ENCODE measurements around the gene SORBS1.

DNA sequence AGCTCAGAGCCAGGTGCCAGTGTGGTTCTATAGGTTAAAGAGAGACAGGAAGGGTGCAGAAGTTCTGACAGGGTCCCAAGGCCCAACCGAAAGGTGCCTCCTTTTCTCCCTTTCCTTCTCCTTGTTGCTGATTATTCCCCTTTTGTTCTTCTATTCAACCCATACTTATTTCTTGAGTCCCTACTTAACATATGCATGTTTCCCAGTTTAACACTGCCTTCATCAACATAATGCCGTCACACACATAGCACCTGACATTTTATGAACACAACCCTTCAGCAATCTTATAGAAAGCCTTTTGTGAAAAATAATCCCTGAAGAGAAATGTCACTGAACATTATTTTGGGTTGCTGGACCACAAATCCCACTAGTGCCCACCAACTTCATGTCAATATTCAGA lies 39.1 kb downstream of the SORBS1 start:
- TF ChIP-seq, protein P1, sequence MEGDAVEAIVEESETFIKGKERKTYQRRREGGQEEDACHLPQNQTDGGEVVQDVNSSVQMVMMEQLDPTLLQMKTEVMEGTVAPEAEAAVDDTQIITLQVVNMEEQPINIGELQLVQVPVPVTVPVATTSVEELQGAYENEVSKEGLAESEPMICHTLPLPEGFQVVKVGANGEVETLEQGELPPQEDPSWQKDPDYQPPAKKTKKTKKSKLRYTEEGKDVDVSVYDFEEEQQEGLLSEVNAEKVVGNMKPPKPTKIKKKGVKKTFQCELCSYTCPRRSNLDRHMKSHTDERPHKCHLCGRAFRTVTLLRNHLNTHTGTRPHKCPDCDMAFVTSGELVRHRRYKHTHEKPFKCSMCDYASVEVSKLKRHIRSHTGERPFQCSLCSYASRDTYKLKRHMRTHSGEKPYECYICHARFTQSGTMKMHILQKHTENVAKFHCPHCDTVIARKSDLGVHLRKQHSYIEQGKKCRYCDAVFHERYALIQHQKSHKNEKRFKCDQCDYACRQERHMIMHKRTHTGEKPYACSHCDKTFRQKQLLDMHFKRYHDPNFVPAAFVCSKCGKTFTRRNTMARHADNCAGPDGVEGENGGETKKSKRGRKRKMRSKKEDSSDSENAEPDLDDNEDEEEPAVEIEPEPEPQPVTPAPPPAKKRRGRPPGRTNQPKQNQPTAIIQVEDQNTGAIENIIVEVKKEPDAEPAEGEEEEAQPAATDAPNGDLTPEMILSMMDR (IDR thresholded peaks at IDR 0.05): no peak
- no peak for TF ChIP-seq POLR2A (IDR thresholded peaks at IDR 0.05)
